GM19324 (cell line): ENCODE results near the gene DSG2.

ENCODE experiments used
- ATAC-seq: cut with Tn5 transposase; IDR thresholded peaks from one replicate; pipeline ENCODE4 v1.9.1; 2021; ENCODE audit warnings: mild to moderate bottlenecking, moderate library complexity; ENCODE audit not compliant: unreplicated experiment, low FRiP score

Gene DSG2

DNA sequence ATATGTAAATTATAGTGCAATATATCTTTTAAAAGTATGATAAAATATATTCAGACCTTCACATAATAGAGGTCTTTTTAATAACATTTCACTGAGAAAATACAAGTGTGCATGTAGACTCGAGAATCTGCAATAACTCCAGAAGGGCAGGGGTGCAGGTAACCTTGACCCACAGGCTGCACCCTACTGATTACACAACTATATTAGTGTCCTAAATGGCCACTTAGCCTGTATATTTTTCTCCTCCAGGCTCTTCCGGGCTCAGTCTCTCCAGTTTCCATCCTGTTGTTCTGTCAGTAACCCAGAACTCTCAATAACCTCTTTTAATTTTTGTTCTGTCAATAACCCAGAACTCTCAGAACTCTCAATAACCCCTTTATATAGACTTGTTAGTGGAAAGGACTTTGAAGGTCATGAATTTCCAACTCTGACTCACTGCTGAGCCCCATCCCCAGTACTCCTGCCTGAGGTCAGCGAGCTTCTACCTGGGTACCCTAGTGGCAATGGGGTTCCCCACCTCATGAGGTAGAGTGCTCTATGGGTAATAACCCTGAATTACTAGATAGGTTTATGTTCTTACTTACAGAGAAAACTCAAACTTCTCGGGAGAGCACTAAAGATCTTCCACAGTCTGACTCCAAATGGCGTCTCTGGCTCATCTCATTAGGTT lies 85.3 kb downstream of the DSG2 start:
- no peak for ATAC-seq

DNA sequence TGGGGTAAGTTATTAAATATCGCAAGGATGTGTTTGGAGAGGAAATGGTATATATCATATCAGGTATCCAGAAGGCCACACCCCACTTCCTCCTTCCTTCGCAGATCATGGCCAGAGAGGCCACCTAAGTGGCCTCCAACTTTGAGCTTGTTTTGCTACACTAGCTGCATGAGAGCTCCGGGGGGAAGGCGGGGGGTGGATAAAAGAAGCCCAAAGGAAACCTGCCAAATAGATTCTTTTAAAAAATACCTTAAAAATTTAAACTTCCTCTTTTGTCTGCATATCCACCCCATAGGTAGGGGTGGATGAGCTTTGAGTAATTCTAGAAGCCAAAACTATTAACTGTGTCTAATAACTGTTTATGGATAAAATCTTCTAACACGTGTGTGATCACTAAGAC lies 88.0 kb downstream of the DSG2 start:
- no peak for ATAC-seq

DNA sequence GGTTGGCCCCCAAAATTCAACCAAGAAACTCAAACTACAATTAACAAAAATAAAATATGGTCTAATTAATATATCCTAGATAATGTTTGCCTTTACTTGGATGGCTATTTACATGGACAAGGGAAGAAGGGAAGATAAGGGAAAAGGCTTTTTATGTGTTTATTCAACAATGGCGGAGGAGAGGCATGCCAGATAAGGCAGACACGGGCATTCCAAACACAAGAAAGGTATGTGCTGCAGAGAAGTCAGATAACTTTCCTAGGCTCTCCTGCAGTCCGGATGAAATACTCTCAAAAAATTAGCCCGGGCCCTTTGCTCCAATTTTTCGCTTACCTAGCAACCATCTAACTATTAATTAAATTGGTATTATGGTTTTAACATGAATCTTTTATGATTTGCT lies 88.6 kb downstream of the DSG2 start:
- no peak for ATAC-seq

DNA sequence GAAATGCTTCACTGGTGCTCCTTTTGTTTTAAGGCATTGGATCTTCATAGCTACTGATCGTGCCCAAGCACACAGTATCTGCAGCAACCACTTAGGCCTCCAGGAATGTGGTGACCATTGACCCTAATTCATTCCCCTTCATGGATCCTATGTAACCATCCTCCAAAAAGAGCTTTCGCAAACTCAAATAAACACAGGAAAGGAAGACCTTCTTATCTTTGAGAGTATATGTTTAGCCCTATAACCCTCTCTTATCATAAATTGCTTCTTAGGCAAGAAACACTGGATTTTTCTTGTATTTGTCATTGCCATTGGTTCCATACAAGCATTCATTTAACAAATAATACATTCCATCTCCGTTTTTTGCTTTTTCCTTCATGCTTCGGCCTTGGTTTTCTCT lies 89.6 kb downstream of the DSG2 start:
- ATAC-seq: no peak

GRCh38 chr18:31590570-31590969 lies 92.6 kb downstream of the DSG2 start:
- ATAC-seq: no peak

DNA sequence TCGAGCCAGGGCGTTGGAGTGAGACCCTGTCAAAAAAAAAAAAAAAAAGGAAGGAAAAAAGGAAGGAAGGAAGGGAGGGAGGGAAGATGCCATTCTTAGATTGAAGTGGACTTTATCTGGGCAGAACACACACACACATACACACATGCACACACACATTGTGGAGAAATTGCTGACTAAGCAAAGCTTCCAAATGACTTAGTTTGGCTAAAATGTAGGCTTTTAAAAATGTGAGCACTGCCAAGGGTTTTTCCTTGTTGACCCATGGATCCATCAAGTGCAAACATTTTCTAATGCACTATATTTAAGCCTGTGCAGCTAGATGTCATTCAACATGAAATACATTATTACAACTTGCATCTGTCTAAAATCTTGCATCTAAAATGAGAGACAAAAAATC lies 93.1 kb downstream of the DSG2 start:
- no peak for ATAC-seq

DNA sequence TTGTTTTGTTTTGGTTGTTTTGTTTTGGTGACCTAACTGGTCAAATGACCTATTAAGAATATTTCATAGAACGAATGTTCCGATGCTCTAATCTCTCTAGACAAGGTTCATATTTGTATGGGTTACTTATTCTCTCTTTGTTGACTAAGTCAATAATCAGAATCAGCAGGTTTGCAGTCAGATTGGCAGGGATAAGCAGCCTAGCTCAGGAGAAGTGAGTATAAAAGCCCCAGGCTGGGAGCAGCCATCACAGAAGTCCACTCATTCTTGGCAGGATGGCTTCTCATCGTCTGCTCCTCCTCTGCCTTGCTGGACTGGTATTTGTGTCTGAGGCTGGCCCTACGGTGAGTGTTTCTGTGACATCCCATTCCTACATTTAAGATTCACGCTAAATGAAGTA lies 93.7 kb downstream of the DSG2 start, which contains the start of gene TTR:
TSS of gene TTR (plus strand) at position 250 of the 400 bp plus-strand sequence. CDS start at position 276, 26 bp downstream.
- ATAC-seq: no peak

DNA sequence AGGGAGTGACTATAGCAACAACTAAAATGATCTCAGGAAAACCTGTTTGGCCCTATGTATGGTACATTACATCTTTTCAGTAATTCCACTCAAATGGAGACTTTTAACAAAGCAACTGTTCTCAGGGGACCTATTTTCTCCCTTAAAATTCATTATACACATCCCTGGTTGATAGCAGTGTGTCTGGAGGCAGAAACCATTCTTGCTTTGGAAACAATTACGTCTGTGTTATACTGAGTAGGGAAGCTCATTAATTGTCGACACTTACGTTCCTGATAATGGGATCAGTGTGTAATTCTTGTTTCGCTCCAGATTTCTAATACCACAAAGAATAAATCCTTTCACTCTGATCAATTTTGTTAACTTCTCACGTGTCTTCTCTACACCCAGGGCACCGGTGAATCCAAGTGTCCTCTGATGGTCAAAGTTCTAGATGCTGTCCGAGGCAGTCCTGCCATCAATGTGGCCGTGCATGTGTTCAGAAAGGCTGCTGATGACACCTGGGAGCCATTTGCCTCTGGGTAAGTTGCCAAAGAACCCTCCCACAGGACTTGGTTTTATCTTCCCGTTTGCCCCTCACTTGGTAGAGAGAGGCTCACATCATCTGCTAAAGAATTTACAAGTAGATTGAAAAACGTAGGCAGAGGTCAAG lies 94.7 kb downstream of the DSG2 start:
- no peak for ATAC-seq

GRCh38 chr18:31595121-31595771 lies 97.3 kb downstream of the DSG2 start:
- ATAC-seq: no peak

DNA sequence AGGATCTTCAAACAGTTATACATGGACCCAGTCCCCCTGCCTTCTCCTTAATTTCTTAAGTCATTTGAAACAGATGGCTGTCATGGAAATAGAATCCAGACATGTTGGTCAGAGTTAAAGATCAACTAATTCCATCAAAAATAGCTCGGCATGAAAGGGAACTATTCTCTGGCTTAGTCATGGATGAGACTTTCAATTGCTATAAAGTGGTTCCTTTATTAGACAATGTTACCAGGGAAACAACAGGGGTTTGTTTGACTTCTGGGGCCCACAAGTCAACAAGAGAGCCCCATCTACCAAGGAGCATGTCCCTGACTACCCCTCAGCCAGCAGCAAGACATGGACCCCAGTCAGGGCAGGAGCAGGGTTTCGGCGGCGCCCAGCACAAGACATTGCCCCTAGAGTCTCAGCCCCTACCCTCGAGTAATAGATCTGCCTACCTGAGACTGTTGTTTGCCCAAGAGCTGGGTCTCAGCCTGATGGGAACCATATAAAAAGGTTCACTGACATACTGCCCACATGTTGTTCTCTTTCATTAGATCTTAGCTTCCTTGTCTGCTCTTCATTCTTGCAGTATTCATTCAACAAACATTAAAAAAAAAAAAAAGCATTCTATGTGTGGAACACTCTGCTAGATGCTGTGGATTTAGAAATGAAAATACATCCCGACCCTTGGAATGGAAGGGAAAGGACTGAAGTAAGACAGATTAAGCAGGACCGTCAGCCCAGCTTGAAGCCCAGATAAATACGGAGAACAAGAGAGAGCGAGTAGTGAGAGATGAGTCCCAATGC lies 98.3 kb downstream of the DSG2 start:
- no peak for ATAC-seq

DNA sequence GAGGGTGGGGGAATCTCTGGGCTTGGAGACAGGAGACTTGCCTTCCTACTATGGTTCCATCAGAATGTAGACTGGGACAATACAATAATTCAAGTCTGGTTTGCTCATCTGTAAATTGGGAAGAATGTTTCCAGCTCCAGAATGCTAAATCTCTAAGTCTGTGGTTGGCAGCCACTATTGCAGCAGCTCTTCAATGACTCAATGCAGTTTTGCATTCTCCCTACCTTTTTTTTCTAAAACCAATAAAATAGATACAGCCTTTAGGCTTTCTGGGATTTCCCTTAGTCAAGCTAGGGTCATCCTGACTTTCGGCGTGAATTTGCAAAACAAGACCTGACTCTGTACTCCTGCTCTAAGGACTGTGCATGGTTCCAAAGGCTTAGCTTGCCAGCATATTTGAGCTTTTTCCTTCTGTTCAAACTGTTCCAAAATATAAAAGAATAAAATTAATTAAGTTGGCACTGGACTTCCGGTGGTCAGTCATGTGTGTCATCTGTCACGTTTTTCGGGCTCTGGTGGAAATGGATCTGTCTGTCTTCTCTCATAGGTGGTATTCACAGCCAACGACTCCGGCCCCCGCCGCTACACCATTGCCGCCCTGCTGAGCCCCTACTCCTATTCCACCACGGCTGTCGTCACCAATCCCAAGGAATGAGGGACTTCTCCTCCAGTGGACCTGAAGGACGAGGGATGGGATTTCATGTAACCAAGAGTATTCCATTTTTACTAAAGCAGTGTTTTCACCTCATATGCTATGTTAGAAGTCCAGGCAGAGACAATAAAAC lies 100.2 kb downstream of the DSG2 start:
- no peak for ATAC-seq
